K562 (cell line): ENCODE results near the gene LINGO3. TPM values are rescaled to one million over a fixed set of nuclear protein-coding genes. Genes with fewer than 3 reads are reported as not detected.
A peak's percentile ranks its signal among the peaks of the same experiment; 100 is the strongest.

Source experiments
- ARID1B ChIP-seq: fragments of 450-650 bp; IDR thresholded peaks from 2 replicates; pipeline ENCODE4 v1.6.1; 2016; ENCODE audit warnings: antibody characterized with exemption, mild to moderate bottlenecking, inconsistent platforms
- ASH1L ChIP-seq: fragments of 450-650 bp; IDR thresholded peaks from 2 replicates; pipeline ENCODE4 v1.6.1; 2018; ENCODE audit warnings: borderline replicate concordance, mild to moderate bottlenecking, low read depth; ENCODE audit not compliant: partially characterized antibody
- BMI1 ChIP-seq: fragments of 150-350 bp; IDR thresholded peaks from 2 replicates; pipeline ENCODE4 v1.6.1; 2014; ENCODE audit warnings: low read length
- CBX1 ChIP-seq: sonication (generic); IDR thresholded peaks from 2 replicates; pipeline ENCODE4 v1.6.1; 2016; ENCODE audit warnings: antibody characterized with exemption, low read depth, mild to moderate bottlenecking
- CHD2 ChIP-seq: IDR thresholded peaks from 2 replicates; pipeline ENCODE4 v1.6.1; 2011; ENCODE audit warnings: low read depth, low read length
- ELF4 ChIP-seq: fragments of 450-650 bp; formaldehyde crosslinking; IDR thresholded peaks from 2 replicates; pipeline ENCODE4 v1.4.0; 2022; ENCODE audit warnings: missing genetic modification characterization
- FOSL1 ChIP-seq: fragments of 200-800 bp; sonication (Bioruptor generic); conservative IDR thresholded peaks from 2 replicates; pipeline ENCODE4 v1.6.1; 2016; ENCODE audit warnings: missing genetic modification characterization, missing compliant biosample characterization
- GTF2A2 ChIP-seq: IDR thresholded peaks from 2 replicates; pipeline ENCODE4 v1.6.1; 2016; ENCODE audit warnings: mild to moderate bottlenecking, missing genetic modification characterization, missing compliant biosample characterization
- HBP1 ChIP-seq: fragments of 450-650 bp; formaldehyde crosslinking; IDR thresholded peaks from 2 replicates; pipeline ENCODE4 v1.4.0; 2022; ENCODE audit warnings: missing genetic modification characterization
- HOXB6 ChIP-seq: fragments of 250-450 bp; sonication (Bioruptor Pico); IDR thresholded peaks from 2 replicates; pipeline ENCODE4 v1.5.1; 2022; ENCODE audit warnings: mild to moderate bottlenecking, borderline replicate concordance
- HSF4 ChIP-seq: fragments of 250-450 bp; sonication (Bioruptor Pico); IDR thresholded peaks from 2 replicates; pipeline ENCODE4 v2.1.2; 2022; ENCODE audit warnings: mild to moderate bottlenecking, moderate library complexity, borderline replicate concordance
- ILK ChIP-seq: fragments of 450-650 bp; IDR thresholded peaks from 2 replicates; pipeline ENCODE4 v1.6.1; 2016; ENCODE audit warnings: missing genetic modification characterization, low read depth, mild to moderate bottlenecking, missing compliant biosample characterization, moderate library complexity, borderline replicate concordance
- NR3C1 ChIP-seq: sonication (generic); formaldehyde crosslinking; IDR thresholded peaks from 2 replicates; pipeline ENCODE4 v1.8.1; 2022; ENCODE audit warnings: missing genetic modification reagents
- OTX1 ChIP-seq: fragments of 450-650 bp; formaldehyde crosslinking; IDR thresholded peaks from 2 replicates; pipeline ENCODE4 v1.4.0; 2022; ENCODE audit warnings: mild to moderate bottlenecking
- SRSF9 ChIP-seq: fragments of 200-400 bp; formaldehyde crosslinking; IDR thresholded peaks from 2 replicates; pipeline ENCODE4 v1.6.1; 2017; ENCODE audit warnings: low read depth, low read length, borderline replicate concordance
- ZBTB7A ChIP-seq: IDR thresholded peaks from 2 replicates; pipeline ENCODE4 v1.6.1; 2011; ENCODE audit warnings: low read depth, mild to moderate bottlenecking, low read length, moderate library complexity, borderline replicate concordance; ENCODE audit not compliant: control insufficient read depth
- ZNF274 ChIP-seq: IDR thresholded peaks from 2 replicates; pipeline ENCODE4 v1.6.1; 2011; ENCODE audit warnings: low read depth, mild to moderate bottlenecking, low read length, moderate library complexity, borderline replicate concordance
- ZNF436 ChIP-seq: fragments of 250-450, 450-650 bp; sonication (Bioruptor Pico); formaldehyde crosslinking; IDR thresholded peaks from 2 replicates; pipeline ENCODE4 v1.7.0; 2020; ENCODE audit warnings: mild to moderate bottlenecking
- ZNF778 ChIP-seq: fragments of 450-650 bp; formaldehyde crosslinking; IDR thresholded peaks from 2 replicates; pipeline ENCODE4 v1.4.0; 2020; ENCODE audit warnings: mild to moderate bottlenecking, moderate library complexity
- ZNF780A ChIP-seq: fragments of 250-450 bp; sonication (Bioruptor Pico); IDR thresholded peaks from 2 replicates; pipeline ENCODE4 v1.5.0; 2021; ENCODE audit warnings: mild to moderate bottlenecking
- polyA plus RNA-seq, 8 experiments: library from polyadenylated mRNA; depleted of rRNA in 4 of 8; stranded (reverse) in 5 of 8; unstranded in 3 of 8; fragments of >200 nt; fragmentation: Nextera tagmentation in 2 of 8; fragmentation: Illumina TruSeq in 1 of 8; extraction: Ambion mirVana in 2 of 8; extraction: Trizol in 1 of 8; gene quantifications; 2 replicates each; pipeline versions ENCODE4 v1.2.1 to v1.2.3, GENCODE V29; 2011 to 2014; ENCODE audit warnings: inconsistent platforms in 1 of 8, missing spikeins in 1 of 8
- total RNA-seq, 7 experiments: library from RNA; depleted of rRNA in 6 of 7; stranded (reverse); fragments of >200 nt in 6 of 7; fragmentation: Illumina TruSeq in 2 of 7; extraction: Trizol in 2 of 7; gene quantifications; 2 replicates each; pipeline versions ENCODE4 v1.2.1 to v1.2.3, GENCODE V29; 2011 to 2021; ENCODE audit warnings: low replicate concordance in 1 of 7
- TF ChIP-seq, protein P1 (sequence below): fragments of 450-650 bp; IDR thresholded peaks from 2 replicates; pipeline ENCODE4 v1.6.1; 2018; ENCODE audit not compliant: partially characterized antibody
- TF ChIP-seq, protein P2 (sequence below): fragments of 450-650 bp; IDR thresholded peaks from 2 replicates; pipeline ENCODE4 v1.6.1; 2016; ENCODE audit warnings: antibody characterized with exemption

Gene LINGO3
- total and polyA plus RNA-seq, 9 of the 15 experiments (the other 6 are each of a cell fraction or from before 2014, with no cell fraction given) = 0.03 to 0.05 (median 0.03) TPM; not detected in 6

GRCh38 chr19:2269244-2270156, 38.5 kb downstream of the LINGO3 start (continued):
- TF ChIP-seq, protein P1, sequence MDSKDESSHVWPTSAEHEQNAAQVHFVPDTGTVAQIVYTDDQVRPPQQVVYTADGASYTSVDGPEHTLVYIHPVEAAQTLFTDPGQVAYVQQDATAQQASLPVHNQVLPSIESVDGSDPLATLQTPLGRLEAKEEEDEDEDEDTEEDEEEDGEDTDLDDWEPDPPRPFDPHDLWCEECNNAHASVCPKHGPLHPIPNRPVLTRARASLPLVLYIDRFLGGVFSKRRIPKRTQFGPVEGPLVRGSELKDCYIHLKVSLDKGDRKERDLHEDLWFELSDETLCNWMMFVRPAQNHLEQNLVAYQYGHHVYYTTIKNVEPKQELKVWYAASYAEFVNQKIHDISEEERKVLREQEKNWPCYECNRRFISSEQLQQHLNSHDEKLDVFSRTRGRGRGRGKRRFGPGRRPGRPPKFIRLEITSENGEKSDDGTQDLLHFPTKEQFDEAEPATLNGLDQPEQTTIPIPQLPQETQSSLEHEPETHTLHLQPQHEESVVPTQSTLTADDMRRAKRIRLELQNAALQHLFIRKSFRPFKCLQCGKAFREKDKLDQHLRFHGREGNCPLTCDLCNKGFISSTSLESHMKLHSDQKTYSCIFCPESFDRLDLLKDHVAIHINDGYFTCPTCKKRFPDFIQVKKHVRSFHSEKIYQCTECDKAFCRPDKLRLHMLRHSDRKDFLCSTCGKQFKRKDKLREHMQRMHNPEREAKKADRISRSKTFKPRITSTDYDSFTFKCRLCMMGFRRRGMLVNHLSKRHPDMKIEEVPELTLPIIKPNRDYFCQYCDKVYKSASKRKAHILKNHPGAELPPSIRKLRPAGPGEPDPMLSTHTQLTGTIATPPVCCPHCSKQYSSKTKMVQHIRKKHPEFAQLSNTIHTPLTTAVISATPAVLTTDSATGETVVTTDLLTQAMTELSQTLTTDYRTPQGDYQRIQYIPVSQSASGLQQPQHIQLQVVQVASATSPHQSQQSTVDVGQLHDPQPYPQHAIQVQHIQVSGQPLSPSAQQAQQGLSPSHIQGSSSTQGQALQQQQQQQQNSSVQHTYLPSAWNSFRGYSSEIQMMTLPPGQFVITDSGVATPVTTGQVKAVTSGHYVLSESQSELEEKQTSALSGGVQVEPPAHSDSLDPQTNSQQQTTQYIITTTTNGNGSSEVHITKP = no peak
- TF ChIP-seq ZNF274 (no peak), ZBTB7A (no peak), HBP1 (CRISPR knock-in tag) (peak; percentile 66; the same call in 1 of the 2 replicates), ELF4 (CRISPR knock-in tag) (peak; percentile 54; the same call in 1 of the 2 replicates), ZNF436 (CRISPR knock-in tag) (no peak), FOSL1 (tag) (peak; percentile 55; the same call in 1 of the 2 replicates), OTX1 (CRISPR knock-in tag) (no peak), GTF2A2 (peak; percentile 96), ZNF778 (CRISPR knock-in tag) (no peak), ZNF780A (no peak; the same call in 1 of the 2 replicates), ASH1L (peak; percentile 67), NR3C1 (no peak), BMI1 (no peak), ILK (tag) (no peak), HSF4 (no peak), ARID1B (peak; percentile 41; the same call in 1 of the 2 replicates), CBX1 (peak; percentile 95), CHD2 (peak; percentile 73), HOXB6 (no peak), SRSF9 (no peak)
- TF ChIP-seq, protein P2, sequence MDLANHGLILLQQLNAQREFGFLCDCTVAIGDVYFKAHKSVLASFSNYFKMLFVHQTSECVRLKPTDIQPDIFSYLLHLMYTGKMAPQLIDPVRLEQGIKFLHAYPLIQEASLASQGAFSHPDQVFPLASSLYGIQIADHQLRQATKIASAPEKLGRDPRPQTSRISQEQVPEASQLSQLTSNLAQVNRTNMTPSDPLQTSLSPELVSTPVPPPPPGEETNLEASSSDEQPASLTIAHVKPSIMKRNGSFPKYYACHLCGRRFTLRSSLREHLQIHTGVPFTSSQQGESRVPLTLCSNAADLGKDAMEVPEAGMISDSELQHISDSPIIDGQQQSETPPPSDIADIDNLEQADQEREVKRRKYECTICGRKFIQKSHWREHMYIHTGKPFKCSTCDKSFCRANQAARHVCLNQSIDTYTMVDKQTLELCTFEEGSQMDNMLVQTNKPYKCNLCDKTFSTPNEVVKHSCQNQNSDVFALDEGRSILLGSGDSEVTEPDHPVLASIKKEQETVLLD = no peak
